Measurements from ENCODE around the gene MYRFL. TPM values are rescaled to one million over a fixed set of nuclear protein-coding genes. Genes with fewer than 3 reads are reported as not detected.

MYRFL gene
- 0.02 to 0.05 TPM (median 0.02 TPM) in 3 of 5 replicates, not detected in the others for total RNA-seq (2022; extraction: Qiagen RNA extraction; ENCODE audit: low read depth)

DNA sequence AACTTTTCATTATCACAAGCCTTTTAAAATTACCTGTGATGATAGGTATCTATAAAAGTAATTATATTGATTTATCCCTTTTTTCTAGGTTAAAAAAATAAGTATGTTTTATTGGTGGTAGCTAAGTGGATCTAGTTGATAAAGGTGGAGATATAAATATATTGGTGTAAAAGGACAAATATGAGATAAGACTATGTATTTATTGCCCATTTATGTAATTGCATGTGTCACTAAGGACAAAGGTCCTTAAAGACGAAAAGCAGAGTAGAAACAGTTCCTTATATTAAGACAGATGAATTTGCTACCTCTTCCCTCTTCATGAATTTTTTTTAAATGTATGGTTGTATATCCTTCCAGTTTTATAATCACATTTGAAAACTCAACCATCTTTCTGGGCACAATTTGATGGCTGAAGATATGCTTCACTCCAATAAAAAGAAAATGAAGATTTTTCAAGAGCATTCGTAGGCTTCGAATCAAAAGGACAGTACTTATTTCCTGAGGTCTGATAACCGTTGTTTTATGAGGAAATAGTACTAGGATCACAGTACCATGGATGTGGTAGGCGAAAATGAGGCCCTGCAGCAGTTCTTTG, at the start of gene MYRFL:
TSS of gene MYRFL (plus strand) at position 262 of the 595 bp plus-strand sequence. CDS start at position 553, 291 bp downstream.

Other genes starting within 250 kb of the MYRFL start
- gene CCT2, start 239.8 kb upstream of the MYRFL start, total RNA-seq (2022; extraction: Qiagen RNA extraction; ENCODE audit: low read depth), result 298 to 357 TPM (median 328 TPM) in 5 replicates
- gene LRRC10, start 214.3 kb upstream of the MYRFL start, total RNA-seq (2022; extraction: Qiagen RNA extraction; ENCODE audit: low read depth), result not detected in 5 replicates
- gene BEST3, start 125.9 kb upstream of the MYRFL start, total RNA-seq (2022; extraction: Qiagen RNA extraction; ENCODE audit: low read depth), result 0.67 to 1.5 TPM (median 1.2 TPM) in 5 replicates
- 11.2 to 15.2 TPM (median 12.2 TPM) in 5 replicates for gene RAB3IP, start 86.4 kb upstream of the MYRFL start, total RNA-seq (2022; extraction: Qiagen RNA extraction; ENCODE audit: low read depth)

Measured in A549 treated with DMSO at 1 μM for 4 hours (cell line).